ENCODE results near the gene KRTAP3-1. TPM values are rescaled to one million over a fixed set of nuclear protein-coding genes. Genes with fewer than 3 reads are reported as not detected.

KRTAP3-1 gene
- total RNA-seq, 1 experiment from 2014 or later, result not detected

DNA sequence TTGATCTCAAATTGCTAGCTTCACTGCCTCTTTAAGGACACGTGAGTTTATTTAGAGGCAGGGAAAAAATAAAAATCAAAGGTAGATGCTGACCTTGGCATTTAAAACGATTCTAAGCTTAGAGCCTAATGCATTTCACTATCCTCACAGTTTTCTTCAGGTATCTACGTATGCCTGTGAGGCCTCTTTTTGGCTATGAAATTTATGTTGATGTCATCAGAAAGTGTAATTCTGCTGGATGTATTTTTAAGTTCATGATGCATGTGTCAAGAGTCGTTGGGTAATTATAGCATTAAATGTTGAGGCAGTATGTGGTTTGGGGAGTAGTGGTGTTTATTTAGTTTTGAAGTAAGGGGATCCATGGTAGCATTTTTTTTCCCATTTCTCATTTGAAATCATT is 5.0 kb downstream of the KRTAP3-1 start:
- no peaks in the 10 kb centered on the region for H3K27me3 ChIP-seq (ENCODE audit: insufficient read depth, low read length)
- intact Hi-C loops (cut with micrococcal nuclease), result no loop called here
- H2AFZ ChIP-seq (ENCODE audit: low read depth, low read length, poor library complexity, severe bottlenecking), result no peak overlapping the region
- ChIA-PET CTCF (no interaction called here), RAD21 (ENCODE audit: low non-redundant PET in 1 of 2, low total read pairs in 2 of 2, uncharacterized antibody in 2 of 2, unreplicated experiment in 2 of 2) (no interaction called here), POLR2A (interaction anchor here (0.7 to 1.1 kb wide), 2 partner anchors 16 to 511 kb away, joined by 3 read pairs; no protein-coding TSS in a partner anchor)
- H3K27ac ChIP-seq (ENCODE audit: low read depth, low read length), result no peak overlapping the region
- H3K9me2 ChIP-seq (ENCODE audit: insufficient read depth), result no peaks in the 10 kb centered on the region
- no peak overlapping the region for H3K4me2 ChIP-seq (ENCODE audit: low read length)
- no peak overlapping the region for H3K9ac ChIP-seq (ENCODE audit: low read length)
- DNase-seq (ENCODE audit: low read depth, low spot score) (no peak), ATAC-seq (no peak)
- no peak overlapping the region for H3K4me3 ChIP-seq (replicated peaks in 1 of 2; ENCODE audit: low read depth in 1 of 2, low read length in 2 of 2)
- peaks cover 0 to 1% of the 10 kb centered on the region in 2 experiments; a peak in 2 of 4 replicates for H3K4me1 ChIP-seq (ENCODE audit: control insufficient read depth in 1 of 2, insufficient read depth in 2 of 2, low read length in 2 of 2)
- H3K79me2 ChIP-seq (ENCODE audit: insufficient read depth, low read length), result no peaks in the 10 kb centered on the region
- no peaks in the 10 kb centered on the region for H4K20me1 ChIP-seq (ENCODE audit: insufficient read depth)
- BruUV-seq (replicated peaks), result no TSS peak
- no peaks in the 10 kb centered on the region for H3K36me3 ChIP-seq (ENCODE audit: control insufficient read depth in 1 of 2, insufficient read depth in 2 of 2, low read length in 2 of 2)
- TF ChIP-seq POLR2A (IDR thresholded peaks at IDR 0.05; ENCODE audit: borderline replicate concordance, extremely low read depth, insufficient read depth, insufficient read length) (no peak), ELF1 (IDR thresholded peaks at IDR 0.05; ENCODE audit: borderline replicate concordance, low read depth) (no peak), FOSL1 (IDR thresholded peaks at IDR 0.05; ENCODE audit: low read depth) (no peak), JUND (IDR thresholded peaks at IDR 0.05) (no peak), EGR1 (IDR thresholded peaks at IDR 0.05; ENCODE audit: low read depth) (no peak), YY1 (IDR thresholded peaks at IDR 0.05; ENCODE audit: extremely low read depth, insufficient replicate concordance, low read depth, low read length) (no peak), ZFX (IDR thresholded peaks at IDR 0.05) (no peak), CBX3 (IDR thresholded peaks at IDR 0.05; ENCODE audit: low read depth) (no peak), SIN3A (IDR thresholded peaks at IDR 0.05; ENCODE audit: low read depth) (no peak), ZNF274 (IDR thresholded peaks at IDR 0.05; ENCODE audit: low read depth, low read length) (no peak), RAD21 (IDR thresholded peaks at IDR 0.05; ENCODE audit: low read depth) (no peak)
- TF ChIP-seq, protein P1, sequence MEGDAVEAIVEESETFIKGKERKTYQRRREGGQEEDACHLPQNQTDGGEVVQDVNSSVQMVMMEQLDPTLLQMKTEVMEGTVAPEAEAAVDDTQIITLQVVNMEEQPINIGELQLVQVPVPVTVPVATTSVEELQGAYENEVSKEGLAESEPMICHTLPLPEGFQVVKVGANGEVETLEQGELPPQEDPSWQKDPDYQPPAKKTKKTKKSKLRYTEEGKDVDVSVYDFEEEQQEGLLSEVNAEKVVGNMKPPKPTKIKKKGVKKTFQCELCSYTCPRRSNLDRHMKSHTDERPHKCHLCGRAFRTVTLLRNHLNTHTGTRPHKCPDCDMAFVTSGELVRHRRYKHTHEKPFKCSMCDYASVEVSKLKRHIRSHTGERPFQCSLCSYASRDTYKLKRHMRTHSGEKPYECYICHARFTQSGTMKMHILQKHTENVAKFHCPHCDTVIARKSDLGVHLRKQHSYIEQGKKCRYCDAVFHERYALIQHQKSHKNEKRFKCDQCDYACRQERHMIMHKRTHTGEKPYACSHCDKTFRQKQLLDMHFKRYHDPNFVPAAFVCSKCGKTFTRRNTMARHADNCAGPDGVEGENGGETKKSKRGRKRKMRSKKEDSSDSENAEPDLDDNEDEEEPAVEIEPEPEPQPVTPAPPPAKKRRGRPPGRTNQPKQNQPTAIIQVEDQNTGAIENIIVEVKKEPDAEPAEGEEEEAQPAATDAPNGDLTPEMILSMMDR (IDR thresholded peaks at IDR 0.05 in 2 of 3, conservative IDR thresholded peaks at IDR 0.05 in 1 of 3; ENCODE audit: borderline replicate concordance in 1 of 3, insufficient read depth in 1 of 3, low read depth in 2 of 3, low read length in 2 of 3), result no peak
- TF ChIP-seq, protein P2, sequence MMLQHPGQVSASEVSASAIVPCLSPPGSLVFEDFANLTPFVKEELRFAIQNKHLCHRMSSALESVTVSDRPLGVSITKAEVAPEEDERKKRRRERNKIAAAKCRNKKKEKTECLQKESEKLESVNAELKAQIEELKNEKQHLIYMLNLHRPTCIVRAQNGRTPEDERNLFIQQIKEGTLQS (IDR thresholded peaks at IDR 0.05), result no peak
- TF ChIP-seq, protein P3, sequence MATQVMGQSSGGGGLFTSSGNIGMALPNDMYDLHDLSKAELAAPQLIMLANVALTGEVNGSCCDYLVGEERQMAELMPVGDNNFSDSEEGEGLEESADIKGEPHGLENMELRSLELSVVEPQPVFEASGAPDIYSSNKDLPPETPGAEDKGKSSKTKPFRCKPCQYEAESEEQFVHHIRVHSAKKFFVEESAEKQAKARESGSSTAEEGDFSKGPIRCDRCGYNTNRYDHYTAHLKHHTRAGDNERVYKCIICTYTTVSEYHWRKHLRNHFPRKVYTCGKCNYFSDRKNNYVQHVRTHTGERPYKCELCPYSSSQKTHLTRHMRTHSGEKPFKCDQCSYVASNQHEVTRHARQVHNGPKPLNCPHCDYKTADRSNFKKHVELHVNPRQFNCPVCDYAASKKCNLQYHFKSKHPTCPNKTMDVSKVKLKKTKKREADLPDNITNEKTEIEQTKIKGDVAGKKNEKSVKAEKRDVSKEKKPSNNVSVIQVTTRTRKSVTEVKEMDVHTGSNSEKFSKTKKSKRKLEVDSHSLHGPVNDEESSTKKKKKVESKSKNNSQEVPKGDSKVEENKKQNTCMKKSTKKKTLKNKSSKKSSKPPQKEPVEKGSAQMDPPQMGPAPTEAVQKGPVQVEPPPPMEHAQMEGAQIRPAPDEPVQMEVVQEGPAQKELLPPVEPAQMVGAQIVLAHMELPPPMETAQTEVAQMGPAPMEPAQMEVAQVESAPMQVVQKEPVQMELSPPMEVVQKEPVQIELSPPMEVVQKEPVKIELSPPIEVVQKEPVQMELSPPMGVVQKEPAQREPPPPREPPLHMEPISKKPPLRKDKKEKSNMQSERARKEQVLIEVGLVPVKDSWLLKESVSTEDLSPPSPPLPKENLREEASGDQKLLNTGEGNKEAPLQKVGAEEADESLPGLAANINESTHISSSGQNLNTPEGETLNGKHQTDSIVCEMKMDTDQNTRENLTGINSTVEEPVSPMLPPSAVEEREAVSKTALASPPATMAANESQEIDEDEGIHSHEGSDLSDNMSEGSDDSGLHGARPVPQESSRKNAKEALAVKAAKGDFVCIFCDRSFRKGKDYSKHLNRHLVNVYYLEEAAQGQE (IDR thresholded peaks at IDR 0.05; ENCODE audit: low read depth), result no peak
- H3K9me3 ChIP-seq (ENCODE audit: control insufficient read depth in 1 of 2, insufficient read depth in 1 of 2, low read depth in 1 of 2, low read length in 2 of 2), result no peaks in the 10 kb centered on the region
